ENCODE measurements around the gene PACS1. TPM values are rescaled to one million over a fixed set of nuclear protein-coding genes. Genes with fewer than 3 reads are reported as not detected.
"Not testable (repeated sequence)": the region's sequence is repeated elsewhere in the genome, so short reads cannot be mapped to it uniquely, and the experiment has no call there.

Gene PACS1
- total RNA-seq, 1 donor from 2014 or later, result 42.6 TPM

DNA sequence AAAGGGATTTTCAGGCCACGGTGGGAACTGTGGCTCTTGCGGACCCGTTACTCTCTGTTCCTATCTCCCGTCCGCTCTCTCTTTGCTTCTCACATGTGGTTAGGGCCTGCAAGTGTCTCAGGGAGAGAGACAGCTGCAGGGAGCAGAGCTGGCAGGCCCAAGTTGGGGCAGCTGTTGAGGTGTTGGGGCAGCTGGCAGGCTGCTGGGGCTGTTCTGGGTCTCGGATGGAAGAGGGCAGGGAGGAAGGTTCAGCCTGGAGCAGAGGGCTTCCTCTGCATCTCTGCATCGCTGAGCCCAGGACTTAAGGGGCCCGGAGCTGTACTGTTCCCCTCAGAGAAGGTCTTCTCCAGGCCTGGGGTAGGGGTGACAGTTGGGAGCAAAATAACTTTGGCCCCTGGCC, 205.3 kb downstream of the PACS1 start:
- no peak for DNase-seq (ENCODE audit: low spot score)

DNA sequence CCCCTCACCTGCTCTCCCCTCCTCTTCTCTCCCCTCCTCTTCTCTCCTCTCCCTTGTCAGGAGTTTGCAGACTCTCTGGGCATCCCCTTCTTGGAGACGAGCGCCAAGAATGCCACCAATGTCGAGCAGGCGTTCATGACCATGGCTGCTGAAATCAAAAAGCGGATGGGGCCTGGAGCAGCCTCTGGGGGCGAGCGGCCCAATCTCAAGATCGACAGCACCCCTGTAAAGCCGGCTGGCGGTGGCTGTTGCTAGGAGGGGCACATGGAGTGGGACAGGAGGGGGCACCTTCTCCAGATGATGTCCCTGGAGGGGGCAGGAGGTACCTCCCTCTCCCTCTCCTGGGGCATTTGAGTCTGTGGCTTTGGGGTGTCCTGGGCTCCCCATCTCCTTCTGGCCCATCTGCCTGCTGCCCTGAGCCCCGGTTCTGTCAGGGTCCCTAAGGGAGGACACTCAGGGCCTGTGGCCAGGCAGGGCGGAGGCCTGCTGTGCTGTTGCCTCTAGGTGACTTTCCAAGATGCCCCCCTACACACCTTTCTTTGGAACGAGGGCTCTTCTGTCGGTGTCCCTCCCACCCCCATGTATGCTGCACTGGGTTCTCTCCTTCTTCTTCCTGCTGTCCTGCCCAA, 206.0 kb downstream of the PACS1 start:
- DNase-seq (ENCODE audit: low spot score), result no peak

DNA sequence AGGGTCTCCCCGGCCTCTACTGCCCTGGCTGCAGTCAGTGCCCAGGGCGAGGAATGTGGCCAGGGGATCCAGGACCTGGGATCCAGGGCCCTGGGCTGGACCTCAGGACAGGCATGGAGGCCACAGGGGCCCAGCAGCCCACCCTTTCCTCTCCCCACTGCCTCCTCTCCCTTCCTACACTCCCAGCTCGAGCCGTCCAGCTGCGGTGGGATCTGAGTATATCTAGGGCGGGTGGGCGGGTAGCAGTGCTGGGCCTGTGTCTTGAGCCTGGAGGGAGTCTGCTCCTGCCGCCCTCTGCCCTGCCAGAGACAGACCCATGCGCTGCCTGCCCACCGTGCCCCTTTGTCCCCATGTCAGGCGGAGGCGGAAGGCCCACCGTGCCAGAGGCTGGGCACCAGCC, 206.5 kb downstream of the PACS1 start:
- not testable (repeated sequence) for DNase-seq (ENCODE audit: low spot score)

DNA sequence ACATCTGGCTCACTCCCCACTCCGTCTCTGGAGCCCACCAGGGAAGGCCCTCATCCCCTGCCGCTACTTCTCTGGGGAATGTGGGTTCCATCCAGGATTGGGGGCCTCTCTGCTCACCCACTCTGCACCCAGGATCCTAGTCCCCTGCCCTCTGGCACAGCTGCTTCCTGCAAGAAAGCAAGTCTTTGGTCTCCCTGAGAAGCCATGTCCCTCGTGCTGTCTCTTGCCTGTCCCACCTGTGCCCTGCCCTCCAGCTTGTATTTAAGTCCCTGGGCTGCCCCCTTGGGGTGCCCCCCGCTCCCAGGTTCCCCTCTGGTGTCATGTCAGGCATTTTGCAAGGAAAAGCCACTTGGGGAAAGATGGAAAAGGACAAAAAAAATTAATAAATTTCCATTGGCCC, 207.0 kb downstream of the PACS1 start:
- DNase-seq (ENCODE audit: low spot score), result not testable (repeated sequence)

DNA sequence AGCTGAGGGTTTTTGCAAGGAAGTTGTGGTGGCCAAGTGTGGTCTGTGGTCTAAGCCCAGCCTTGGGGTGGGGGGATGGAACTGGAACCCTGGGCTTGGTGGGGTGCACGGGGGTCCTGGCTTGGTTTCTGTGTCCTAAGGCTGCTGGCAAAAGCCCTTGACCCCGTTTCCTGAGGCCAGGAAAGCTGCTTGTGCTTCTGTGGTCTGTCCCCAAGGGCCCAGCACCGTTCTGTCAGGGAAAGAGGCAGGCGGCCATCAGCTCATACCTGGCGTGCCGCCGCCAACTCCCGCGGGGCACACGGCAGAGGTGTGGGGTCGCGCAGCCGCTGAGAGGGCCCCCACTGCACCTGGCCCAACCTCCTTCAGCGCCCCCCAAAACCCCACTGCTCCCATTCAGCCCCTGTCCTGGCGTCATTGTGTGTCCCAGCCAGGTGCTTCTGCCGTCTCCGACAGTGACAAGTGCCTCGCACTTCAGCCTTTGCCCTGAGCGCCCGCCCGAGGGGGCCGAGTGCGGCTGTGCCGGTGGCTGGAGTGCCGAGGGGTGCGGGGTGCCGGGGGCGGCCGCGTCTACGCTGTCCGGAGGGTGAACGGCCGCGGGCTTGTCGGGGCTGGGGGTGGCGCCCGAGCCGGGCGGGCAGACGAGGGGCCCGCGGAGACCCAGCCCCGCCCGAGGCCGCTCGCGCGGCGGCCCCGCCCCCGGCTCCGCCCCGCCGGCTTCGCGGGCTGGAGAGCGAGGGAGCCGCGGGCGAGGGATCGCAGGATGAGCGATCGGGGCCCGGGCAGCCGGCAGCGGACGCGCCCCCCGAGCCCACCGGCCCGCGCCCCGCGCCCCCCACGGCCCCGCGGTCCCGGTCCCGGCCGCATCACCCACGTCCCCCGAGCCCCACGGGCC, 207.6 kb downstream of the PACS1 start, which contains the start of gene CNIH2:
TSS of gene CNIH2 (plus strand) at position 705 of the 892 bp plus-strand sequence. CDS start 282 bp downstream, outside the sequence.
- DNase-seq (ENCODE audit: low spot score), result peak; percentile 45

DNA sequence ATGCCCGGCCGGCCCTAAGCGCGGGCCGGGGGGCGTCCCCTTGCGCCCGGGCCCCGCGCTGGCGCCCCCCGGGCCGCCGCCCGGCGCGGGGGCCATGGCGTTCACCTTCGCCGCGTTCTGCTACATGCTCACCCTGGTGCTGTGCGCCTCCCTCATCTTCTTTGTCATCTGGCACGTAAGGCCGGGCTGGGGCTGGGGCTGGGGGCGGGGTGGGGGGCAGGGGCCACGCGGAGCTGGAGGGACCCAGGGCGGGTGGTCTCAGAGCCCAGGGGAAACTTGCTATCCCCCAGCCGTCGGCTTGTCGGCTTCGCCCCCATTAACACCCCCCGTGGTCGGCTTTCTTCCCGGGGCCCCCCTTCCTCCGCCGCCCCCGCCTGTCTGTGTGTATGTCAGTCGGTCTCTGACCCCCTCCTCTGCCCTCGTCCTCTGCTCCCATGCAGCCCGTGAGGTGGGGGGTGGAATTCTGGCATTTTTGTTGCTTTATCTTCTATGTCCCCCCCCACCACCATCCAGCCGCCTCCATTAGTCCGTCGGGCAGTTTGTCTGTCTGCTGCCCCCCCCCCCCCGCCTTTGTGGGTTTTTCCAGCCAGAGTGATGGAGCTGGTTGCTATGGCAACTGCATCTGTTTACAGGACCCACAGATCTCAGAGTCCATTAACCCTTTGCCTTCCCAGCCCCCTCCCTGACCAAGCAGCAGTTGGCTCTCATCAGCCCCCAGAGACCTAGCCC, 208.5 kb downstream of the PACS1 start:
- no peak for DNase-seq (ENCODE audit: low spot score)

DNA sequence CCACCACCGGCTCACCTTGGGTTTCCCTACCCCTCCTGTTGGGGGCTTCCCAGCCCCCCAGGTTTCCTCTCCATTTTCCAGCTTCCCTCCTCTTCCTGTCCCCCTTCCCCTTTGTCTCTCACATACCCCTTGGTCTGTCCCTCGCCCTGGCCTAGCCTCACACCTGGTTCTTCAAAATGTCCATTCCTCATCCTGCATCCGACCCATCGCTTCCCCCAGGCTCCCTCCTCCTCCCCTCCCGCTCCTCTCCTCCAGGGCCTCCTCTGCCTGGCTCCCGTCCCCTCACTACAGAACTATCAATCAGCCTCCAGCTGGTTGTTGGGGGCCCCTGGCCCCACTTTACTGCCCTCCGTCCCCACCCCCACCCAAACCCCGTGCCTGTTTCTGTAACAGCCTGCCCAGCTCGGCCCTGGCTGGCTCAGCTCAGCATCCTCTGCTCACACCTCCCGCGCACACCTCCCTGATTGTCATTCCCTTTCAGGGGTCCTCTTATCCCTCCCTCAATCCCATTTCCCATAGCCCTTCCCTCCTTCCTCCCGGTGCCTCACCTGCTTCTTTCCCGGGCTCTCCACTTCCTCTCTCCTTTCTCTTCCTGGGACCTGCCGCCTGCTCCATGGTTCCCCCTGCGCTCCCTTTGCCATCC, 209.1 kb downstream of the PACS1 start:
- no peak for DNase-seq (ENCODE audit: low spot score)

DNA sequence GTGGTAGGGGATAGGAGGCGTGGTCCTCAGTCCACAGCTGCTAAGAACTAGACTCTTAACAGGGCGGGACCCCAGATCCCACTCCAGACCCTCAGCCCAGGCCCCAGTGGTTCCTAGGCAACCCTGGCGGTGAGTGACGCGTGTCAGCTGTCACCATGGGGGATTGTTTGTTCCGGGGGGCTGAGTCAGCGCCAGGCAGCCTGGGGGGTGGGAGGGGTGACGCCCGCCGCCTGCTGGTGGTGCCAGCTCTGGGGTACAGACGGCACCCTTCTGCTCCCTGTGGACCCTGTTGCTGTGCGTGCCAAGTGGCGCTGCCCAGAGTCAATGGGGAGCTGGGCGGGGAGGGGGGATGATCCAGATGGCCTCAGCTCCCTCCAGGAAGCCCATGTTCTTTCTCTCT, 210.4 kb downstream of the PACS1 start:
- no peak for DNase-seq (ENCODE audit: low spot score)

DNA sequence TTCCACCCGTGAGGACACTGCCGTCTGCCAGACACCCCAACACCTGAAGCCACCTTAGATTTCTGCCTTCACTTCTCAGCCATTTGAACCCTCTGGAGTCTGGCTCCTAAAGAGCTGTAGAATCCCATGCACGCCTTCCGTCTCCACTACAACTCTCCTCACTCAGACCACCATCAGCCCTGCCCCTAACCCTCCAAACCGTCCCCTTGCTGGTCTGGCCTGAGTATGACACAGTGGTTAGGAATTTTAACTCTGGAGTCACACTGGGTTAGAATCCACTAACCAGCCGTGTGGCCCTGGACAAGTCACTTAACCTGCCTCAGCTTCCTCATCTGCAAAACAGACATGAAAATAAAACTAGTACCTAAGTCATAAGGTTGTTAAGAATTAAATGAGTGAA, 210.9 kb downstream of the PACS1 start:
- no peak for DNase-seq (ENCODE audit: low spot score)

DNA sequence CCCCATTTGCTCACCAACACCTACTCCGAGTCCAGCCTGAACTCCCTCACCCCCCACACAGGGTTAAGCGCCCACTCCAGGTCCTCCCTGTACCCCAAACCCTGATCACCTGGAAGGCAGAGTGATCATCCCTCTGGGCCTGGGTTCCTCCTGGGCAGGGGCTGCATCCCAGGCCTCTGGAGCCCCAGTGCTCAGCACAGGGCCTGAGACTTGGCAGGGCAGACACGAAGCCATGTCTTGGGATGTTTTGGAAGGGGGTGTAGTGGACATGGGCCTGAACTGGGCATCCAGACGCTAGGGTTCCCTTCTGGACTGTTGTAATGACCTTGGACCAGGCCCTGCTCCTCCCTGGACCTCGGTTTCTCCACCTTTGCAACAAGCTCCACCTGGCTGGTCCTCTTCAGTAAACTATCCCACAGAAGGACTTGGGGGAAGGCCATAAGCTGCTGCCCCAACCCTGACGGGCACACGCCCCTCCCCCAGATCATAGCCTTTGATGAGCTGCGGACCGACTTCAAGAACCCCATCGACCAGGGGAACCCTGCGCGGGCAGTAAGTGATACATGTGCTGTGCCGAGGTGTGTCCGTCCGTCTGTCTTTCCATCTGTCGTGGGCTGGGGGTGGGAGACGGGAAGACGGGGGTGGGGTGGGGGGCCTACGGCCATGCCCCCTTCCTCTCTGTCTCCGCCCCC, 211.8 kb downstream of the PACS1 start:
- no peak for DNase-seq (ENCODE audit: low spot score)

DNA sequence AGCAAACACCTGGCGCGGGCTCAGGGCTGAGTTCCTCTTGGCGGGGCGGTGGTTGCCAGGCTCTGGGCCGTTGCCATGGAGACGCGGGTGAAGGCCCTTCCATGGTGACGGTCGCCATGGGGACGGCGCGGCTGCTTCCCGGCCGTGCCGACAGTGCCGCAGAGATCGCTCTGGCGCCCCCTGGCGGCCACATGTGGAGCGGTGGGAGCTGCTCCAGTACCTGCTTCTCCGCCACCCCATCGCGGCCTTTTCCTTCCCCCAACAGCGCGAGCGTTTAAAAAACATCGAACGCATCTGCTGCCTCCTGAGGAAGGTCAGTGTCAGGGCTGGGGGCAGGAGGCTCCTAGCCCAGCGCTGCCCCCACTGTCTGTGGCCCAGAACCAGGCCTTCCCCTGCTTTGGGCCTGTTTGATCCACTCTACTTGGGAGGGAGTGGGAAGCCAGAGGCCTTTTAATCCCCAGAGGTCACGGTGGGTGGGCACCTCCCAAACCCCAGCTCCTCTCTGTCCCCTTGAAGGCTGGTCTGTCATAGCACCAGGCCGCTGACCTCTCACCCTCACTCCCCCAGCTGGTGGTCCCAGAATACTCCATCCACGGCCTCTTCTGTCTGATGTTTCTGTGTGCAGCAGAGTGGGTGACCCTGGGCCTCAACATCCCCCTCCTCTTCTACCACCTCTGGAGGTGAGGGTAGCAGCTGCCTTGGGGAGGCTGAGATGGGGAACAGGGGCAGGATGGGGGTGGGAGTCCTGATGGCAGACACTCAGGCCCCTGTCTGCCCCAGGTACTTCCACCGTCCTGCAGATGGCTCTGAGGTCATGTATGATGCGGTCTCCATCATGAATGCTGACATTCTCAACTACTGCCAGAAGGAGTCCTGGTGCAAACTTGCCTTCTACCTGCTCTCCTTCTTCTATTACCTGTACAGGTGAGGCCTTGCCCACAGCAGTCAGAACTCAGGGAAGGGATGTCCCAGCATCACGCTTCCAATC, 212.7 kb downstream of the PACS1 start:
- DNase-seq (ENCODE audit: low spot score), result peak; percentile 98

DNA sequence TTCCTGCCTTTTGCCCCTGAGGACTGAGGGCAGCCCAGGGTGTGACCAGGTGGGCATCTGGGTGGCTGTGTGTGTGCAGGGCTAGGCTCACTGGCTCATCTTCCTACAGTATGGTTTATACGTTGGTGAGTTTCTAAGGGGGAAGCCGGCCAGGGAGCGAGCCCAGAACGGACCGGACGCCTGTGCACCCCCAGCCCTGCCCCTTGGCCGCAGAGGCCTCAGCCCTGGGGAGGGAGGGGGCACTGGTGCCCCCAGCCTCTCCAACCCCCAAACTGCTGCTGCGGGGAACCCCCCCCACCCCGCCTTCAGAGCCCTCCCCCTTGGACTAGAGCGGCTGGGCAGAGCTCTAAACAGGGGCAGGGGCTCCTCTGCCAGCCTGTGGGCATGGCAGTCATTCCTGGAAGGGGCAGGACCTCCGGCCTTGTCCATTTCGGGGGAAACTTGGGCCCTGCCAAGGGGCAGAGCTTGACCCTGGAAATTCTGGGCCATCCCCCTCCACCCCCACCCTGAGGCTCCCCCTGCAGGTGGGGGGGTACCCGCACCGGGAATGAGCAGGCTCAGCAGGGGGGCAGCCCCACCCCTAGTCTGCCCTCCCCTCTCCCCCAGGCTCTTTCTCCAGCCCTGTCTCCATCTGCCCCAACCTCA, 213.5 kb downstream of the PACS1 start:
- no peak for DNase-seq (ENCODE audit: low spot score)

DNA sequence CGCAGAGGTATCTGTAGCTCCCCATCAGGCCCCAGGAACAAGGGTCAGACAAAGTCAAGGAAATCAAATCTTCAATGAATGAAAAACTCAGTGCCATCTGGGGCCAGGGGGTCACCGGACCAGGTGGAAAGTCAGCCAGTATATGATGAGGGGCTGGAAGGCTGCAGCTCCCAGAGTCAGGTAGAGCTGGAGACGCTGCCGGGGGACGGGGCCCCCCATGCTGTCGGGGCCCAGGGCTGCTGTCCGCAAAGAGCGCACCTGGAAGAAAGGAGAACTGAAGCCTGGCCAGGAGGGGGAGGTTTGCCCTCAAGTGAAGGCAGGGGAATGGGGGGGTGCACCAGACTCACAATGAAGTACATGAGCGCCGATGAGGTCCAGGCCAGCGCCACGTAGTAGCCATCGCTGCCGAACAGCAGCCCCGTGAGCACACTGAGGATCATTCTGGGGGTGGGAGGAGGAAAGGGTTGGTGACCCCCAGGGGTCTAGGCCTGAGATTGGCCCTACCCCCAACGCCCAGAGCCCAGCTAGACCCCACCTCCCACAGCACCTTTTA, 214.5 kb downstream of the PACS1 start:
- no peak for DNase-seq (ENCODE audit: low spot score)

DNA sequence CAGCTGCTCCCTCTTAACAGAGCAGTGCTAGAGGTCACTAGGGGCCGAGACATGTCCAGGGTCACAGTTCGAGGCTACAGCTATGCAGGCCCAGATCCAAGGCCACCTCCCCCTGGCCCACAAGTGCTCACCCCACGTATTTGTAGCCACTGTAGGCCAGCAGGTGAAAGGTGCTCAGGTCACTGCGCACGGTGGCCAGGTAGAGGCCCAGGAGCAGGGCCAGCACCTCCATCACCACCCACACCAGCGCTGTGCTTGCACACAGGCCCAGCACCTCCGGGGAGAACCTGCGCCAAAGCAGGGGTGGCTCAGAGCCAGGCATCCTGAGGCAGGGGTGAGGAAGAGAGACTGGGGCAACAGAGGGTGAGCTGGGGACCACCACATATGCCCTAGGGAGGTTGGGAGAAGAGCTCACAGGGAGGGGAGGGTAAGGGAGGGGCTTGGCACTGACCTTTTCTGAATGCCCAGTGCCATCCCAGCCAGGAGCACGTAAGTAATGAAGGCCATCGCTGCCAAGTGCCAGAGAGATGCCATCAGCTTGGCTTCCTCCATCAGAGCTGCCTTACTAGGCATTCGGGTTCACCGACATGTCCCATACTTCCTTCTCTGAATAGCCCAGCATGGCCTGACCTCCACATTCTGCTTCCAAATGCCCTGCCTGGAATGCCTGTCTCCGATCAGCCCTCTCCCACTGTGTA, 215.3 kb downstream of the PACS1 start:
- no peak for DNase-seq (ENCODE audit: low spot score)

DNA sequence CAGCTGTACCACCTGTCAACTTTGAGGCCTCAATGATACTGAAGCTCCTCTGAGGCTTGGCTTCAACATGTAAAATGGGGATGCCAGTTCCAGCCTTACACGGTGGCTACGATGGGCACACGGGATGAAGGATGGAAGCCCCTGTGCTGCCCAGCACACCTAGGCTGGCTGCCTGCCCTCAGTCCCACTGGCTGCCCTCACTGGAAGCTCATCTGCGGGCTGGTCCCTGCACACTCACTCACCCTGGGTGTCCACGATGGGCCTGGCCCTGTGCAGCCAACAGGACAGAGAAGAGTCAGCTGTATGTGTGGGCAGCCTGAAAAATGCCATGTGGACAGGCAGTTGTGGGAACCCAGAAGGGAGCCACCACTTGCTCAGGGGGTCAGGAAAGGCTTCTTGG, 216.6 kb downstream of the PACS1 start:
- no peak for DNase-seq (ENCODE audit: low spot score)

DNA sequence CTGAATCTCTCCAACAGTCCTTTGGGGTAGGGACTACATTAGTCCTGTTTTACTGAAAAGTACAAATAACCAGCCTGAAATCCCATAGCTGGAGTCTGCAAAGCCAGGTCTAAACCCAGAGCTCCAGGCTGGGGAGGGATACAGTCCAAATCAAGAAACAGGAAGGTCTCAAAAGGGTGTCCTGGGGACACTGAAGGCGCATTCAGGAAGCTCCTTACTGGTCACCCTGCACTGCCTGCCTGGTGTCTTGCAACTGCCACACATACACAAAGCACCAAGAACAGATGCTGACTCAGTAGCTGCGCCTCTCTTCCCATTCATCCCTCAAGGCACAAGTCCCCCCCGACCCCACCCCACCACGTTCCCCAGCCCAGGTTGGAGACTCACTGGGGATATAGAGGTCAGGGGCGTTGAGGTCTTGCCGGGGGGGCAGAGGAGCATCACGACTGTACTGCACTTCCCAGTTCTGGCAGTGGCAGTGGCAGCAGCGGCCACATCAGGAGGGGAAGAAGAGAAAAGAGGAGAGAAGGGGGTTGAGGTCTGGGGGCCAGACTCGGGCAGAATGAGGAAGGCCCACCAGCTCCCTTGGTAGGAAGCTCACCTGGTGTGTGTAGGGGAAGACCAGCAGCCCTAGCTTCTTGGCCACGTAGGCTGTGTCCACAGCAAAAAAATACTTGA, 217.3 kb downstream of the PACS1 start:
- no peak for DNase-seq (ENCODE audit: low spot score)

DNA sequence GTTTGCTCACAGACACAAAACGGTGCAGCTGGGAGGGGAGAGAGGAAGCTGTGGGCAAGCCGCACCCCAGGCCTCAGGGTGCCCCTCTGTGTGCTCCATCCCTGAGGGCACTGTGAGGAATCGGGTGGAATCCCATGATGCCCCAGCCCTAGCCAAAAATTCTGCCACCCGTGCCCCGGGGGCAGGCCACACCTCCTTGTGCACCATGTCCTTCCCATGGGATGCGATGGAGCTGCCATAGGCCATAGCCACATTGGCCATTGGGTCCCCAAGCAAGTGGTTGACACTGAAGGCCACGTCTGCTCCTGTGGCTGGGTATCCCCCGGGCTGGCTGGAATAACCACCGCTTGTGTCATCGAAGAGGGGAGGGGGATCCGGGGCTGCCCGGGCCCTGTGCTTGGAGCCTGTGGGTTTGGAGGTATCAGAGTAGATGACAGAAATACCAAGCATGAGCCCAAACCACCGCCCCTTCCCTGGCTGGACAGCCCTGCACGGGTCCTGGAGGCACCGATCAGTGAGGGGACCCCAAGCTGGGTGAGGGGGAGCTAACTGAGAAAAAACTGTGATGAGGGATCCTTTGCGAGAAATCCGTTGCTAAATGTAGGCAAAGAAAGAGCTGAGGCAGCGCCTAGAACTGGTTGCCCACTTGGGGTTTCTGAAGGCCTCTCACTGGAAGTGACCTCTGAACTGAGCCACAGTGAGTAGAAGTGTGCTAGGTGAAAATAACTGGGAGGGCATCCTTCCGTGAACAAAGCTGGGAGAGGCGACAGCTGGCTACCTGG, 218.0 kb downstream of the PACS1 start:
- DNase-seq (ENCODE audit: low spot score), result no peak
